Subcutaneous abdominal adipose tissue (tissue), 5 donors: Measurements from ENCODE around the gene MICU2.
"Not testable (repeated sequence)": the region's sequence is repeated elsewhere in the genome, so short reads cannot be mapped to it uniquely, and the experiment has no call there.

Source experiments
- H3K27ac ChIP-seq: one replicate; pipeline ENCODE4 v1.7.0; 2013; ENCODE audit warnings: low read depth, mild to moderate bottlenecking, inconsistent platforms, low read length, moderate library complexity
- H3K27me3 ChIP-seq, 5 donors: one replicate each; pipeline ENCODE4 v1.7.0; 2013; ENCODE audit warnings: low read length in 5 of 5, inconsistent platforms in 1 of 5; ENCODE audit not compliant: control insufficient read depth in 5 of 5, insufficient read depth in 4 of 5
- H3K36me3 ChIP-seq, 5 donors: one replicate each; pipeline ENCODE4 v1.7.0; 2013; ENCODE audit warnings: low read length in 5 of 5; ENCODE audit not compliant: control insufficient read depth in 5 of 5, insufficient read depth in 5 of 5
- H3K4me1 ChIP-seq, 5 donors: one replicate each; pipeline ENCODE4 v1.7.0; 2013; ENCODE audit warnings: low read length in 5 of 5, mild to moderate bottlenecking in 3 of 5, moderate library complexity in 1 of 5; ENCODE audit not compliant: control insufficient read depth in 5 of 5, insufficient read depth in 5 of 5
- H3K4me3 ChIP-seq, 5 donors: one replicate each; pipeline ENCODE4 v1.7.0; 2013; ENCODE audit warnings: low read length in 5 of 5, low read depth in 1 of 5
- H3K9ac ChIP-seq, 5 donors: one replicate each; pipeline ENCODE4 v1.7.0; 2013; ENCODE audit warnings: low read length in 5 of 5, mild to moderate bottlenecking in 4 of 5, moderate library complexity in 3 of 5
- H3K9me3 ChIP-seq, 5 donors: one replicate each; pipeline ENCODE4 v1.7.0; 2013; ENCODE audit warnings: low read length in 5 of 5; ENCODE audit not compliant: control insufficient read depth in 5 of 5
- donor health status: healthy.
- donor health status: healthy.
- donor health status: healthy.
- donor health status: healthy.
- donor health status: healthy.

MICU2 gene

GRCh38 chr13:21596722-21597121 lies 7.2 kb downstream of the MICU2 start:
- Histone ChIP-seq H3K36me3 (no peaks in the 10 kb centered on the region), H3K9ac (no peak overlapping the region), H3K27me3 (no peaks in the 10 kb centered on the region), H3K27ac (no peak overlapping the region), H3K4me3 (no peak overlapping the region), H3K9me3 (no peaks in the 10 kb centered on the region), H3K4me1 (peaks cover 0 to 3% (median 0%) of the 10 kb centered on the region in 5 donors)

GRCh38 chr13:21595546-21595822 lies 8.5 kb downstream of the MICU2 start:
- H3K27ac ChIP-seq = no peak overlapping the region
- no peaks in the 10 kb centered on the region for H3K9me3 ChIP-seq
- no peak overlapping the region for H3K9ac ChIP-seq
- peaks cover 0 to 3% (median 0%) of the 10 kb centered on the region in 5 donors for H3K4me1 ChIP-seq
- no peaks in the 10 kb centered on the region for H3K36me3 ChIP-seq
- no peaks in the 10 kb centered on the region for H3K27me3 ChIP-seq
- H3K4me3 ChIP-seq = no peak overlapping the region

GRCh38 chr13:21594715-21595545 lies 9.0 kb downstream of the MICU2 start:
- Histone ChIP-seq H3K9me3 (no peaks in the 10 kb centered on the region), H3K27ac (no peak overlapping the region), H3K4me3 (no peak overlapping the region), H3K27me3 (no peaks in the 10 kb centered on the region), H3K36me3 (no peaks in the 10 kb centered on the region), H3K9ac (no peak overlapping the region), H3K4me1 (peaks cover 0 to 3% (median 0%) of the 10 kb centered on the region in 5 donors)

- not testable (repeated sequence) for H3K36me3 ChIP-seq, H3K9me3 ChIP-seq, H3K4me3 ChIP-seq, H3K4me1 ChIP-seq, H3K27ac ChIP-seq, H3K27me3 ChIP-seq, H3K9ac ChIP-seq
Measured at GRCh38 chr13:21590665-21591456, 13.1 kb downstream of the MICU2 start.

GRCh38 chr13:21590231-21590630 lies 13.7 kb downstream of the MICU2 start:
- H3K4me1 ChIP-seq = peaks cover 0 to under 1% (median 0%) of the 10 kb centered on the region in 5 donors
- H3K36me3 ChIP-seq = no peaks in the 10 kb centered on the region
- H3K27me3 ChIP-seq = no peaks in the 10 kb centered on the region
- H3K27ac ChIP-seq = no peak overlapping the region
- no peak overlapping the region for H3K9ac ChIP-seq
- H3K9me3 ChIP-seq = no peaks in the 10 kb centered on the region
- H3K4me3 ChIP-seq = no peak overlapping the region

GRCh38 chr13:21589510-21589909 lies 14.5 kb downstream of the MICU2 start:
- H3K27me3 ChIP-seq, H3K4me1 ChIP-seq, H3K27ac ChIP-seq, H3K4me3 ChIP-seq, H3K36me3 ChIP-seq, H3K9ac ChIP-seq, H3K9me3 ChIP-seq: not testable (repeated sequence)

GRCh38 chr13:21588411-21588810 lies 15.6 kb downstream of the MICU2 start:
- not testable (repeated sequence) for H3K4me3 ChIP-seq, H3K4me1 ChIP-seq, H3K27me3 ChIP-seq, H3K9me3 ChIP-seq, H3K36me3 ChIP-seq, H3K27ac ChIP-seq, H3K9ac ChIP-seq

- no peak overlapping the region for H3K9ac ChIP-seq
- H3K4me1 ChIP-seq = no peaks in the 10 kb centered on the region
- H3K36me3 ChIP-seq = no peaks in the 10 kb centered on the region
- H3K27me3 ChIP-seq = no peaks in the 10 kb centered on the region
- peaks cover 0 to 8% (median 3%) of the 10 kb centered on the region in 5 donors for H3K9me3 ChIP-seq
- no peak overlapping the region for H3K27ac ChIP-seq
- no peak overlapping the region for H3K4me3 ChIP-seq
Measured at GRCh38 chr13:21584973-21585592, 18.9 kb downstream of the MICU2 start.

GRCh38 chr13:21583478-21583877 lies 20.5 kb downstream of the MICU2 start:
- Histone ChIP-seq H3K4me1 (no peaks in the 10 kb centered on the region), H3K9ac (no peak overlapping the region), H3K4me3 (no peak overlapping the region), H3K36me3 (no peaks in the 10 kb centered on the region), H3K9me3 (peaks cover 0 to 8% (median 3%) of the 10 kb centered on the region in 5 donors), H3K27me3 (no peaks in the 10 kb centered on the region), H3K27ac (no peak overlapping the region)

GRCh38 chr13:21580736-21581135 lies 23.2 kb downstream of the MICU2 start:
- Histone ChIP-seq H3K27ac (no peak overlapping the region), H3K27me3 (no peaks in the 10 kb centered on the region), H3K4me3 (no peak overlapping the region), H3K4me1 (no peaks in the 10 kb centered on the region), H3K36me3 (no peaks in the 10 kb centered on the region), H3K9me3 (peaks cover 0 to 8% (median 3%) of the 10 kb centered on the region in 5 donors), H3K9ac (no peak overlapping the region)
